GM12878 (cell line): ENCODE results near the gene USB1. TPM values are rescaled to one million over a fixed set of nuclear protein-coding genes. Genes with fewer than 3 reads are reported as not detected.
A peak's percentile ranks its signal among the peaks of the same experiment; 100 is the strongest.

Source experiments
- E2F8 ChIP-seq: fragments of 450-650 bp; IDR thresholded peaks from 2 replicates; pipeline ENCODE4 v1.6.1; 2018; ENCODE audit warnings: mild to moderate bottlenecking, low read depth, moderate library complexity; ENCODE audit not compliant: partially characterized antibody
- EED ChIP-seq: sonication (generic); IDR thresholded peaks from 2 replicates; pipeline ENCODE4 v1.6.1; 2016; ENCODE audit warnings: antibody characterized with exemption, low read depth
- SUPT20H ChIP-seq: IDR thresholded peaks from 2 replicates; pipeline ENCODE4 v1.6.1; 2011; ENCODE audit warnings: low read depth, mild to moderate bottlenecking, low read length, moderate library complexity, borderline replicate concordance; ENCODE audit not compliant: control insufficient read depth
- polyA plus RNA-seq, 11 experiments: library from polyadenylated mRNA; depleted of rRNA in 4 of 11; unstranded in 6 of 11; stranded (reverse) in 5 of 11; fragments of >200 nt; fragmentation: Nextera tagmentation in 4 of 11; fragmentation: Illumina TruSeq in 1 of 11; extraction: Ambion mirVana in 4 of 11; extraction: Trizol in 1 of 11; gene quantifications; 1 replicate in 1 of 11; 2 replicates in 10 of 11; pipeline versions ENCODE4 v1.2.1 to v1.2.3, GENCODE V29; 2011 to 2016; ENCODE audit warnings: inconsistent platforms in 2 of 11, missing spikeins in 2 of 11, low read depth in 1 of 11
- total RNA-seq, 4 experiments: library from RNA; depleted of rRNA in 3 of 4; stranded (reverse); fragments of >200 nt in 3 of 4; fragmentation: Illumina TruSeq in 1 of 4; extraction: Trizol in 1 of 4; gene quantifications; 2 replicates each; pipeline versions ENCODE4 v1.2.1 to v1.2.3, GENCODE V29; 2013 to 2021
- TF ChIP-seq, protein P1 (sequence below): IDR thresholded peaks from 2 replicates; pipeline ENCODE4 v1.6.1; 2012; ENCODE audit warnings: mild to moderate bottlenecking, low read depth, low read length
- TF ChIP-seq, protein P2 (sequence below): fragments of 450-650 bp; IDR thresholded peaks from 2 replicates; pipeline ENCODE4 v1.6.1; 2017; ENCODE audit warnings: borderline replicate concordance

Gene USB1
- total and polyA plus RNA-seq, 10 of the 15 experiments (the other 5 are each of a cell fraction or from before 2014, with no cell fraction given) = 7.9 to 72.2 (median 41.6) TPM

DNA sequence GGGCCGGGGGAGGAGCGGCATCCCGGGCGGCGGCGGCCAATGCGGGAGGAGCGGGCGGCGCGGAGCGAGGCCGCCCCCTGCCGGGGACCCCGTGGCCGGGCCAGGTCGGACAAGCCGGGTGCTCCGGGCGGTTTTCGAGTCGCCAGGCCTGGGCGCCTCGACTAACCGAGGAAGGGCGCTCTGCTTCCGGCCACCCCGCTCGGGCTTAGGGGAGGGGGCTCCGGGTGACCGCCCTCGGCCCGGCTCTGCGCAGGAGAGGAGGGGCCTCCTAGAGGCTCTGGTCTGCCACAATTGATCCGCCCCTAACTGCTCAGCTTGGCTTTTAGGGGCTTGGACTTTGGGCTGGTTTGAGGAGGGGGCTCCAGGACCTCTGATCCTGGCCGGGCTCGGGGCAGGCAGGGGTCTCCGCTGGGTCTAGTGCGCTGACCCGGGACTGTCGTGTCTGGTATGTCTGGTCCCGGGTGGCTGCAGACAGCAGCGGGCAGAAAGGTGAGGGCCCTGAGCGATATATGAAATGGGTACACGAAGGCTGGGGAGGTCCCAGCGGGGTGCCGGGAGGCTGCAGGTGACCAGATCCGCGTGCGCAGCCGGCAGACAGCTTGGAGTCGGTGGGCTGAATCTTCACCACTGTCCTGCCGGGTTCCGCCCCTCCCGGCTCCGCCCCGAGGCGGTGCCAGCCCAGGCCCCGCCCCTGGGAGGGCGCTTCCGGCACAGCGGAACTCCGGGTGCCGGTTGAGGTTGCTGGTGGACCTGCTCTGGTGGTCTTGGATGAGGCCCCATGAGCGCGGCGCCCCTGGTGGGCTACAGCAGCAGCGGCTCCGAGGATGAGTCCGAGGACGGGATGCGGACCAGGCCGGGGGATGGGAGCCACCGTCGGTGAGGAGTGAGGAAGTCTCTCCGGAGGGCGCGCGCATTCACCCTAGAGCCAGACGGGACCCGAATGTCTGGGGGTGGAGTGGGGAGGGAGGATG is at the start of gene USB1 (continued):
- TF ChIP-seq, protein P1, sequence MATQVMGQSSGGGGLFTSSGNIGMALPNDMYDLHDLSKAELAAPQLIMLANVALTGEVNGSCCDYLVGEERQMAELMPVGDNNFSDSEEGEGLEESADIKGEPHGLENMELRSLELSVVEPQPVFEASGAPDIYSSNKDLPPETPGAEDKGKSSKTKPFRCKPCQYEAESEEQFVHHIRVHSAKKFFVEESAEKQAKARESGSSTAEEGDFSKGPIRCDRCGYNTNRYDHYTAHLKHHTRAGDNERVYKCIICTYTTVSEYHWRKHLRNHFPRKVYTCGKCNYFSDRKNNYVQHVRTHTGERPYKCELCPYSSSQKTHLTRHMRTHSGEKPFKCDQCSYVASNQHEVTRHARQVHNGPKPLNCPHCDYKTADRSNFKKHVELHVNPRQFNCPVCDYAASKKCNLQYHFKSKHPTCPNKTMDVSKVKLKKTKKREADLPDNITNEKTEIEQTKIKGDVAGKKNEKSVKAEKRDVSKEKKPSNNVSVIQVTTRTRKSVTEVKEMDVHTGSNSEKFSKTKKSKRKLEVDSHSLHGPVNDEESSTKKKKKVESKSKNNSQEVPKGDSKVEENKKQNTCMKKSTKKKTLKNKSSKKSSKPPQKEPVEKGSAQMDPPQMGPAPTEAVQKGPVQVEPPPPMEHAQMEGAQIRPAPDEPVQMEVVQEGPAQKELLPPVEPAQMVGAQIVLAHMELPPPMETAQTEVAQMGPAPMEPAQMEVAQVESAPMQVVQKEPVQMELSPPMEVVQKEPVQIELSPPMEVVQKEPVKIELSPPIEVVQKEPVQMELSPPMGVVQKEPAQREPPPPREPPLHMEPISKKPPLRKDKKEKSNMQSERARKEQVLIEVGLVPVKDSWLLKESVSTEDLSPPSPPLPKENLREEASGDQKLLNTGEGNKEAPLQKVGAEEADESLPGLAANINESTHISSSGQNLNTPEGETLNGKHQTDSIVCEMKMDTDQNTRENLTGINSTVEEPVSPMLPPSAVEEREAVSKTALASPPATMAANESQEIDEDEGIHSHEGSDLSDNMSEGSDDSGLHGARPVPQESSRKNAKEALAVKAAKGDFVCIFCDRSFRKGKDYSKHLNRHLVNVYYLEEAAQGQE = no peak
- TF ChIP-seq SUPT20H (no peak), E2F8 (no peak), EED (0 out of 2 replicates have a peak, but pooled peaks have one; percentile 19)
- TF ChIP-seq, protein P2, sequence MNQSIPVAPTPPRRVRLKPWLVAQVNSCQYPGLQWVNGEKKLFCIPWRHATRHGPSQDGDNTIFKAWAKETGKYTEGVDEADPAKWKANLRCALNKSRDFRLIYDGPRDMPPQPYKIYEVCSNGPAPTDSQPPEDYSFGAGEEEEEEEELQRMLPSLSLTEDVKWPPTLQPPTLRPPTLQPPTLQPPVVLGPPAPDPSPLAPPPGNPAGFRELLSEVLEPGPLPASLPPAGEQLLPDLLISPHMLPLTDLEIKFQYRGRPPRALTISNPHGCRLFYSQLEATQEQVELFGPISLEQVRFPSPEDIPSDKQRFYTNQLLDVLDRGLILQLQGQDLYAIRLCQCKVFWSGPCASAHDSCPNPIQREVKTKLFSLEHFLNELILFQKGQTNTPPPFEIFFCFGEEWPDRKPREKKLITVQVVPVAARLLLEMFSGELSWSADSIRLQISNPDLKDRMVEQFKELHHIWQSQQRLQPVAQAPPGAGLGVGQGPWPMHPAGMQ = no peak
- TF ChIP-seq, all 136 proteins: peak for 28
